Gastroesophageal sphincter (tissue), 3 donors: Measurements from ENCODE around the gene CHCHD6.

Experiments
- CTCF ChIP-seq, 4 experiments: fragments of 200-600 bp in 2 of 4; fragments of 450-650 bp in 2 of 4; sonication (generic) in 1 of 4; IDR thresholded peaks; one replicate each; pipeline ENCODE4 v1.5.1; 2017 to 2019; ENCODE audit warnings: antibody characterized with exemption in 4 of 4, mild to moderate bottlenecking in 2 of 4, moderate library complexity in 2 of 4
- POLR2A ChIP-seq, 2 donors: fragments of 450-650 bp; IDR thresholded peaks; one replicate each; pipeline ENCODE4 v1.6.1; 2017; ENCODE audit warnings: antibody characterized with exemption in 2 of 2, mild to moderate bottlenecking in 2 of 2, moderate library complexity in 1 of 2
- POLR2AphosphoS5 ChIP-seq: sonication (generic); formaldehyde crosslinking; IDR thresholded peaks from one replicate; pipeline ENCODE4 v1.6.1; 2017; ENCODE audit warnings: antibody characterized with exemption

GRCh38 chr3:126654571-126655383, 49.3 kb upstream of the CHCHD6 start, which contains the start of gene TXNRD3:
- TF ChIP-seq POLR2AphosphoS5 (peak; percentile 51), CTCF (IDR thresholded peaks at IDR 0.05) (peak in 2 of 4 experiments; percentile 20 to 33), POLR2A (IDR thresholded peaks at IDR 0.05) (peak; percentile 65 to 76)
